Measurements from ENCODE around the gene SLC4A9.
A peak's percentile ranks its signal among the peaks of the same experiment; 100 is the strongest.
"Not testable (repeated sequence)": the region's sequence is repeated elsewhere in the genome, so short reads cannot be mapped to it uniquely, and the experiment has no call there.

Gene SLC4A9

GRCh38 chr5:140399979-140400729 lies 40.2 kb downstream of the SLC4A9 start:
- DNase-seq (ENCODE audit: low read depth in 2 of 2), result no peak

GRCh38 chr5:140400730-140401361 lies 40.9 kb downstream of the SLC4A9 start:
- DNase-seq (ENCODE audit: low read depth in 2 of 2), result peak; percentile 51 to 63

DNA sequence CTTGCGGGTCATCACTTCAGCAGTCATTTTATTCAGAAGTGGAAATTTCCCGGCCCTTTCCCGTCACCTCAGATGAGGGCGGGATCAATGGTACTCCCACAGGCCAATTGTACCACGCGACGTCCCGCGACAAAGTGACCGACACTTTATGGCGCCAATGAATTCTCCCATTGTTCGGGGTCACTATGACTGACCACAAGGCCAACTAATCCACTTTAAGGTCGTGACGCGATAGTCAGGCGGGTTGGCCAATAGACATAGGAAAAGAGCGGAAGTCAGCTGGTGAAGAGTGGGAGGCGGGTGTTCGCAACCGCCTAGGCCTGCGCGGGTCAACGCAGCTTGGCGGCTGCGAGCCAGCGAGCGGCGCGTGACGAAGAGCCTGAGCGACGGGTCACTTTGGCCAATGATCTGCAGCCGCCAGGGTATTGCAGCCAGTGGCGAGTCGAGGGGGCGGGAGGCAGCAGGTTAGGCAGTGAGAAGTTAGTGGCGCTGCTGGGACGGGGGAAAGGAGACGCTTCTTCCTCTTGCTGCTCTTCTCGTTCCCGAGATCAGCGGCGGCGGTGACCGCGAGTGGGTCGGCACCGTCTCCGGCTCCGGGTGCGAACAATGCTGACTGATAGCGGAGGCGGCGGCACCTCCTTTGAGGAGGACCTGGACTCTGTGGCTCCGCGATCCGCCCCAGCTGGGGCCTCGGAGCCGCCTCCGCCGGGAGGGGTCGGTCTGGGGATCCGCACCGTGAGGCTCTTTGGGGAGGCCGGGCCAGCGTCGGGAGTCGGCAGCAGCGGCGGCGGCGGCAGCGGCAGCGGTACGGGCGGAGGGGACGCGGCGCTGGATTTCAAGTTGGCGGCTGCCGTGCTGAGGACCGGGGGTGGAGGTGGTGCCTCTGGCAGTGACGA lies 41.6 kb downstream of the SLC4A9 start, which contains the start of gene ANKHD1:
ANKHD1 (plus strand) TSS at position 472 of the 896 bp plus-strand sequence; CDS start at position 607, 135 bp downstream.
- peak; percentile 82 to 91 for DNase-seq (ENCODE audit: low read depth in 2 of 2)

GRCh38 chr5:140402258-140403074 lies 42.5 kb downstream of the SLC4A9 start:
- DNase-seq (ENCODE audit: low read depth in 2 of 2), result peak in 1 of 2 donors; percentile 23

GRCh38 chr5:140403613-140404012 lies 43.6 kb downstream of the SLC4A9 start:
- no peak for DNase-seq (ENCODE audit: low read depth in 2 of 2)

- DNase-seq (ENCODE audit: low read depth in 2 of 2), result no peak
Observed at GRCh38 chr5:140408750-140409241, 48.8 kb downstream of the SLC4A9 start.

DNA sequence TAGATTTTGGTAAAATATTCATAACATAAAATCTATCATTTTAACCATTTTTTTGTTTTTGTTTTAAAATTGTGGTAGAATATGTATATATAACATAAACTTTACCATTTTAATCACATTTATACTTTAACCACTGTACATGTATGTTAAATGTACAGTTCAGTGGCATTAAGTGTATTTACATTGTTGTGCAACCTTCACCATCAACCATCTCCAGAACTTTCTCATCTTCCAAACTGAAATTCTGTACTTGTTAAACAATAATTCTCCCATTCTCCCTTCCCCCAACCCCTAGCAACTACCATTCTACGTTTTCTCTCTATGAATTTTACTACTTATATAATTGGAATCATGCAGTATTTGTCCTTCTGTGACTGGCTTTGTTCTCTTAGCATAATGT lies 53.2 kb downstream of the SLC4A9 start:
- DNase-seq (ENCODE audit: low read depth in 2 of 2), result no peak

DNA sequence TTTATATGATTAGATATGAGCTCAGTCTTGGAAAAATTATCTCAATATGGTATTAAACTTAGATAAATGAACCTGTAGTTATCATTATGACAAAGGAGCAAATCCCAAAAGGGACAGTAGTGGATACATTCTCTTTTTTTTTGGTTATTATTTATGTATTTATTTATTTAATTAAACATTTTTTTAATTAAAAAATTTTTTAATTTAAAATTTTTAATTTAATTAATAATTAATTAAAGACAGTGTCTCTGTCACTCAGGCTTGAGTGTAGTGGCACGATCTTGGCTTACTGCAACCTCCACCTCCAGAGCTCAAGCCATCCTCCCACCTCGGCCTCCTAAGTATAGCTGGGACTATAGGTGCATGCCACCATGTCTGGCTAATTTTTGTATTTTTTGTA lies 57.2 kb downstream of the SLC4A9 start:
- DNase-seq (ENCODE audit: low read depth in 2 of 2), result no peak

GRCh38 chr5:140418862-140419520 lies 59.0 kb downstream of the SLC4A9 start:
- no peak for DNase-seq (ENCODE audit: low read depth in 2 of 2)

DNA sequence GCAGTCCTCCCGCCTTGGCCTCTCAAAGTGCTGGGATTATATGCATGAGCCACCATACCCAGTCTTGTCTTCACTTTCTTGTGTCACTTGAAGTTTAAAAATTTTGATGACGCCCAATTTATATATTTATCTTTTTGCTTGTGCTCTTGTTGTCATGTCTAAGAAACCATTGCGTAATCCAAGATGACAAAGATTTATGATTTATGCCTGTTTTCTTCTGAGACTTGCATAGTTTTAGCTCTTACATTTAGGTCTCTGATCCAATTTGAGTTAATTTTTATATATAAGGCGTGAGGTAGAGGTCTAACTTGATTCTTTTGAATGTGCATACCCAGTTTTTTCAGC lies 60.2 kb downstream of the SLC4A9 start:
- no peak for DNase-seq (ENCODE audit: low read depth in 2 of 2)

- DNase-seq (ENCODE audit: low read depth in 2 of 2), result no peak
Observed at GRCh38 chr5:140420665-140421361, 60.8 kb downstream of the SLC4A9 start.

GRCh38 chr5:140421375-140421774 lies 61.4 kb downstream of the SLC4A9 start:
- DNase-seq (ENCODE audit: low read depth in 2 of 2), result not testable (repeated sequence)

DNA sequence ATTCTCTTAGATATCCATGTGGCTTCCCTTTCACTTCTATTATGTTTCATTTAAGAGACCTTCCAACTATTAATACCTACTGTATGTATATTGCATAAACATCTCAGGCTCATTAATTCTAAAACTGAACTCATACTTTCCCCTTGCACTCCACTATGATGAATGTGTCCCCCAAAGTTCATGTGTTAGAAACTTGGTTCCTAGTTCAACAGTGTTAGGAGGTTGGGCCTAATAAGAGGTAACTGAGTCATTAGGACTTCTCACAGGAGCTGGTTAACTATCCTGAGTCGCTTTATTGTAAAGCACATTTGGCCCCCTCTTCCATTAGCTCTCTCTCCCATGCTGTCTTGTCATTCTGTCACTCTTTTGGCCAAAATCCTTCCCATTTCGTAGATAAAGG lies 63.6 kb downstream of the SLC4A9 start:
- DNase-seq (ENCODE audit: low read depth in 2 of 2), result no peak

DNA sequence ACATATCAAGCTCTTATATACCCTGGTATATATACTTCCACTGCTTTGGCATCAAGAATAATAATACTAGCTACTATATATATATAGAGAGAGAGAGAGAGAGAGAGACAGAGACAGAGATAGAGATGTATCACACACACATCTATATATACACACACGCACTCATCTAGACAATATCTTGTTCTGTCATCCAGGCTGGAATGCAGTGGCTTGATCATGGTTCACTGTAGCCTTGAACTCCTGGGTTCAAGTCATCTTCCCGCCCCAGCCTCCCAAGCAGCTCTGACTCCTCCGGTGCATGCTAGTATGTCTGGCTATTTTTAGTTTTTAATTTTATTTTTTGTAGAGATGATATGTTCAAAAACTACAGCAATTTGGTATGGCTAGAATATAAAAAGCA lies 64.1 kb downstream of the SLC4A9 start:
- DNase-seq (ENCODE audit: low read depth in 2 of 2), result no peak
